Measurements from ENCODE around the gene CCNQ.

DNA sequence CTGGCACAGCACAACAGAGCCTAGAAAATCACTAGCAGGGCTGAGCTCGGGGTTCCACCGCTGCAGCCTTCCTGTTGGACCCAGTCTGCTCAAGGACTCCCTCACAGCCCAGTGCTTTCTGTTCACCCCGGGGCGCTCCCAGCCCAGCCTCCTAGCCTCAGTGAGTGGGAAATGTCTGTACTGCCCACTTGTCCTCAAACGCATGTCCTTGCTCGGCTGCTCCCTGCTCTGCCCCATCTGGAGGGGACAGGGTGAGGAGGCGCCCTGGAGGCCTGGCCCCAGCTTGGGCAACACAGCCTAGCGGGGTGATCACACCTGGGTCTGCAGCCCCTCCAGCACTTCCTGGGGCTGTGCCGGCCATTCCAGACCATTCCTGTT is 11.9 kb upstream of the CCNQ start:
- TF ChIP-seq, protein P1, sequence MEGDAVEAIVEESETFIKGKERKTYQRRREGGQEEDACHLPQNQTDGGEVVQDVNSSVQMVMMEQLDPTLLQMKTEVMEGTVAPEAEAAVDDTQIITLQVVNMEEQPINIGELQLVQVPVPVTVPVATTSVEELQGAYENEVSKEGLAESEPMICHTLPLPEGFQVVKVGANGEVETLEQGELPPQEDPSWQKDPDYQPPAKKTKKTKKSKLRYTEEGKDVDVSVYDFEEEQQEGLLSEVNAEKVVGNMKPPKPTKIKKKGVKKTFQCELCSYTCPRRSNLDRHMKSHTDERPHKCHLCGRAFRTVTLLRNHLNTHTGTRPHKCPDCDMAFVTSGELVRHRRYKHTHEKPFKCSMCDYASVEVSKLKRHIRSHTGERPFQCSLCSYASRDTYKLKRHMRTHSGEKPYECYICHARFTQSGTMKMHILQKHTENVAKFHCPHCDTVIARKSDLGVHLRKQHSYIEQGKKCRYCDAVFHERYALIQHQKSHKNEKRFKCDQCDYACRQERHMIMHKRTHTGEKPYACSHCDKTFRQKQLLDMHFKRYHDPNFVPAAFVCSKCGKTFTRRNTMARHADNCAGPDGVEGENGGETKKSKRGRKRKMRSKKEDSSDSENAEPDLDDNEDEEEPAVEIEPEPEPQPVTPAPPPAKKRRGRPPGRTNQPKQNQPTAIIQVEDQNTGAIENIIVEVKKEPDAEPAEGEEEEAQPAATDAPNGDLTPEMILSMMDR (IDR thresholded peaks at IDR 0.05; ENCODE audit: low read length), result no peak
- TF ChIP-seq EZH2phosphoT487 (IDR thresholded peaks at IDR 0.05; ENCODE audit: low read length), result no peak
- no peak for TF ChIP-seq EZH2 (optimal IDR thresholded peaks at IDR 0.05; ENCODE audit: low read depth, low read length)

All from MM.1S (cell line).